Vagina (tissue), 2 donors: ENCODE results near the gene NT5C1B. TPM values are rescaled to one million over a fixed set of nuclear protein-coding genes. Genes with fewer than 3 reads are reported as not detected.

ENCODE experiments used
- DNase-seq, 2 donors: peaks; one replicate each; pipeline ENCODE4 v3.0.0-alpha.2; 2017; ENCODE audit errors: extremely low spot score in 2 of 2
- H3K27ac ChIP-seq: fragments of 200-600 bp; sonication (generic); one replicate; pipeline ENCODE4 v1.5.1; 2019
- H3K27me3 ChIP-seq: fragments of 200-600 bp; sonication (generic); one replicate; pipeline ENCODE4 v1.5.1; 2019
- H3K36me3 ChIP-seq, 2 donors: fragments of 200-600 bp; sonication (generic); one replicate each; pipeline ENCODE4 v1.5.1; 2017 to 2019
- H3K4me1 ChIP-seq: fragments of 200-600 bp; sonication (generic); one replicate; pipeline ENCODE4 v1.5.1; 2019
- H3K4me3 ChIP-seq, 2 donors: fragments of 200-600 bp; sonication (generic); 1 replicate in 1 of 2; 2 replicates in 1 of 2; pipeline ENCODE4 v1.5.1; 2016 to 2019
- H3K9me3 ChIP-seq: fragments of 200-600 bp; sonication (generic); one replicate; pipeline ENCODE4 v1.5.1; 2019
- CTCF ChIP-seq, 3 experiments: fragments of 450-650 bp in 2 of 3; fragments of 200-600 bp in 1 of 3; sonication (generic) in 1 of 3; IDR thresholded peaks; one replicate each; pipeline ENCODE4 v1.5.1; 2017 to 2019; ENCODE audit warnings: antibody characterized with exemption in 3 of 3, mild to moderate bottlenecking in 2 of 3, moderate library complexity in 2 of 3
- POLR2A ChIP-seq, 2 donors: fragments of 450-650 bp; IDR thresholded peaks; one replicate each; pipeline ENCODE4 v1.6.1; 2017; ENCODE audit warnings: antibody characterized with exemption in 2 of 2, mild to moderate bottlenecking in 2 of 2, moderate library complexity in 2 of 2
- POLR2AphosphoS5 ChIP-seq, 2 donors: sonication (generic); formaldehyde crosslinking; IDR thresholded peaks; one replicate each; pipeline ENCODE4 v1.9.0; 2017; ENCODE audit warnings: antibody characterized with exemption in 2 of 2, mild to moderate bottlenecking in 2 of 2, low read depth in 1 of 2; ENCODE audit not compliant: insufficient read depth in 1 of 2
- intact Hi-C: fragments of 100-400 bp; cut with DNase I; formaldehyde crosslinking; loops from one replicate; pipeline ENCODE4 v1.15.1; 2023
- small RNA-seq: library from RNA; depleted of rRNA; stranded (forward); fragments of <200 nt; gene quantifications from one replicate; pipeline ENCODE3, GENCODE V24; 2016
- total RNA-seq: library from RNA; depleted of rRNA; stranded (reverse); fragments of >200 nt; gene quantifications from one replicate; pipeline ENCODE4 v1.2.3, GENCODE V29; 2016

The NT5C1B gene
- total RNA-seq, 1 donor from 2014 or later = not detected

- DNase-seq = no peak
- Histone ChIP-seq H3K4me1 (peaks cover 25% of the 10 kb centered on the region), H3K27ac (no peak overlapping the region), H3K9me3 (no peaks in the 10 kb centered on the region), H3K27me3 (no peaks in the 10 kb centered on the region), H3K4me3 (no peak overlapping the region), H3K36me3 (no peaks in the 10 kb centered on the region)
- intact Hi-C loops = no loop called here
- TF ChIP-seq POLR2A (IDR thresholded peaks at IDR 0.05) (no peak), CTCF (IDR thresholded peaks at IDR 0.05) (no peak), POLR2AphosphoS5 (IDR thresholded peaks at IDR 0.05; ENCODE audit: insufficient read depth in 1 of 2, low read depth in 1 of 2) (no peak)
Observed at GRCh38 chr2:18516112-18516511, 73.3 kb downstream of the NT5C1B start.

- TF ChIP-seq POLR2A (IDR thresholded peaks at IDR 0.05) (no peak), CTCF (IDR thresholded peaks at IDR 0.05) (no peak), POLR2AphosphoS5 (IDR thresholded peaks at IDR 0.05; ENCODE audit: insufficient read depth in 1 of 2, low read depth in 1 of 2) (no peak)
- intact Hi-C loops = no loop called here
- Histone ChIP-seq H3K36me3 (no peaks in the 10 kb centered on the region), H3K4me1 (peaks cover 14% of the 10 kb centered on the region), H3K27ac (no peak overlapping the region), H3K4me3 (no peak overlapping the region), H3K9me3 (no peaks in the 10 kb centered on the region), H3K27me3 (no peaks in the 10 kb centered on the region)
- no peak for DNase-seq
Observed at GRCh38 chr2:18514526-18515461, 74.6 kb downstream of the NT5C1B start.

Small RNA genes within 50 kb of the gene (small RNA-seq; reads per million reads assigned to genes)
- gene RNU6-1215P = not detected

Other genes starting within 250 kb of the NT5C1B start
- gene RDH14, start 28.9 kb downstream of the NT5C1B start, total RNA-seq = 25.3 TPM